ENCODE data around the gene NDOR1.

Gene NDOR1

GRCh38 chr9:137227853-137228505 lies 22.5 kb downstream of the NDOR1 start:
- H3K4me3 ChIP-seq (replicated peaks; ENCODE audit: insufficient read depth, low read length): no peak overlapping the region
- TF ChIP-seq CTCF (IDR thresholded peaks at IDR 0.05; ENCODE audit: insufficient read depth, low read length) (no peak), SPI1 (IDR thresholded peaks at IDR 0.05; ENCODE audit: borderline replicate concordance, low read depth) (no peak), GABPA (IDR thresholded peaks at IDR 0.05; ENCODE audit: low read depth) (no peak), POLR2AphosphoS5 (IDR thresholded peaks at IDR 0.05; ENCODE audit: low read depth) (no peak)
- TF ChIP-seq, protein P1, sequence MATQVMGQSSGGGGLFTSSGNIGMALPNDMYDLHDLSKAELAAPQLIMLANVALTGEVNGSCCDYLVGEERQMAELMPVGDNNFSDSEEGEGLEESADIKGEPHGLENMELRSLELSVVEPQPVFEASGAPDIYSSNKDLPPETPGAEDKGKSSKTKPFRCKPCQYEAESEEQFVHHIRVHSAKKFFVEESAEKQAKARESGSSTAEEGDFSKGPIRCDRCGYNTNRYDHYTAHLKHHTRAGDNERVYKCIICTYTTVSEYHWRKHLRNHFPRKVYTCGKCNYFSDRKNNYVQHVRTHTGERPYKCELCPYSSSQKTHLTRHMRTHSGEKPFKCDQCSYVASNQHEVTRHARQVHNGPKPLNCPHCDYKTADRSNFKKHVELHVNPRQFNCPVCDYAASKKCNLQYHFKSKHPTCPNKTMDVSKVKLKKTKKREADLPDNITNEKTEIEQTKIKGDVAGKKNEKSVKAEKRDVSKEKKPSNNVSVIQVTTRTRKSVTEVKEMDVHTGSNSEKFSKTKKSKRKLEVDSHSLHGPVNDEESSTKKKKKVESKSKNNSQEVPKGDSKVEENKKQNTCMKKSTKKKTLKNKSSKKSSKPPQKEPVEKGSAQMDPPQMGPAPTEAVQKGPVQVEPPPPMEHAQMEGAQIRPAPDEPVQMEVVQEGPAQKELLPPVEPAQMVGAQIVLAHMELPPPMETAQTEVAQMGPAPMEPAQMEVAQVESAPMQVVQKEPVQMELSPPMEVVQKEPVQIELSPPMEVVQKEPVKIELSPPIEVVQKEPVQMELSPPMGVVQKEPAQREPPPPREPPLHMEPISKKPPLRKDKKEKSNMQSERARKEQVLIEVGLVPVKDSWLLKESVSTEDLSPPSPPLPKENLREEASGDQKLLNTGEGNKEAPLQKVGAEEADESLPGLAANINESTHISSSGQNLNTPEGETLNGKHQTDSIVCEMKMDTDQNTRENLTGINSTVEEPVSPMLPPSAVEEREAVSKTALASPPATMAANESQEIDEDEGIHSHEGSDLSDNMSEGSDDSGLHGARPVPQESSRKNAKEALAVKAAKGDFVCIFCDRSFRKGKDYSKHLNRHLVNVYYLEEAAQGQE (IDR thresholded peaks at IDR 0.05; ENCODE audit: insufficient replicate concordance, low read depth): no peak

DNA sequence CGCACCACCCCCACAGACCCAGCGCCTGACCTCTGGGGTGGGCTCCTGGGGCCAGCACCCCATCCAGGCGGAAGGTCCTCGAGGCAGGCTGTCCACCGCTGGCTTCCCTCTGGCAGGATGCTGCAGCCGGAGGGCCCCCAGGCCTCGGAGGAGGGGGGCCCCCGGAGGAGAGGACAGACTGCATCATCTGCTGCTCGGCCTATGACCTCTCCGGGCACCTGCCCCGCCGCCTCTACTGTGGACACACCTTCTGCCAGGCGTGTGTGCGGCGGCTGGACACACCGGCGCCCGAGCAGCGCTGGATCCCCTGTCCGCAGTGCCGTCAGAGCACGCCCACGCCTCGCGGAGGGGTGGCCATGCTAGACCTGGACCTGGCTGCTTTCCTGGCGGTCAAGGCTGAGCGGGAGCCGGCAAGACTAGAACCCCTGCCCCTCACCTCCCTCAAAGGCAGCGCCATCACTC lies 23.0 kb downstream of the NDOR1 start:
- no peak overlapping the region for H3K27ac ChIP-seq (replicated peaks)
- TF ChIP-seq CTCF (IDR thresholded peaks at IDR 0.05; ENCODE audit: insufficient read depth, low read length) (no peak), SPI1 (IDR thresholded peaks at IDR 0.05; ENCODE audit: borderline replicate concordance, low read depth) (no peak), GABPA (IDR thresholded peaks at IDR 0.05; ENCODE audit: low read depth) (no peak), POLR2AphosphoS5 (IDR thresholded peaks at IDR 0.05; ENCODE audit: low read depth) (no peak)
- TF ChIP-seq, protein P1 (IDR thresholded peaks at IDR 0.05; ENCODE audit: insufficient replicate concordance, low read depth): no peak
- DNase-seq (ENCODE audit: low read depth in 1 of 2, low spot score in 1 of 2): no peak
- no peak overlapping the region for H3K4me3 ChIP-seq (replicated peaks; ENCODE audit: insufficient read depth, low read length)
- peaks cover 6% of the 10 kb centered on the region for H3K27me3 ChIP-seq (ENCODE audit: insufficient read depth, poor library complexity, severe bottlenecking)

More at GRCh38 chr9:137227853-137228505, 22.5 kb downstream of the NDOR1 start:
- Histone ChIP-seq H3K27ac (replicated peaks) (no peak overlapping the region), H3K27me3 (ENCODE audit: insufficient read depth, poor library complexity, severe bottlenecking) (peaks cover 2% of the 10 kb centered on the region)
- DNase-seq (ENCODE audit: low read depth in 1 of 2, low spot score in 1 of 2): no peak

DNA sequence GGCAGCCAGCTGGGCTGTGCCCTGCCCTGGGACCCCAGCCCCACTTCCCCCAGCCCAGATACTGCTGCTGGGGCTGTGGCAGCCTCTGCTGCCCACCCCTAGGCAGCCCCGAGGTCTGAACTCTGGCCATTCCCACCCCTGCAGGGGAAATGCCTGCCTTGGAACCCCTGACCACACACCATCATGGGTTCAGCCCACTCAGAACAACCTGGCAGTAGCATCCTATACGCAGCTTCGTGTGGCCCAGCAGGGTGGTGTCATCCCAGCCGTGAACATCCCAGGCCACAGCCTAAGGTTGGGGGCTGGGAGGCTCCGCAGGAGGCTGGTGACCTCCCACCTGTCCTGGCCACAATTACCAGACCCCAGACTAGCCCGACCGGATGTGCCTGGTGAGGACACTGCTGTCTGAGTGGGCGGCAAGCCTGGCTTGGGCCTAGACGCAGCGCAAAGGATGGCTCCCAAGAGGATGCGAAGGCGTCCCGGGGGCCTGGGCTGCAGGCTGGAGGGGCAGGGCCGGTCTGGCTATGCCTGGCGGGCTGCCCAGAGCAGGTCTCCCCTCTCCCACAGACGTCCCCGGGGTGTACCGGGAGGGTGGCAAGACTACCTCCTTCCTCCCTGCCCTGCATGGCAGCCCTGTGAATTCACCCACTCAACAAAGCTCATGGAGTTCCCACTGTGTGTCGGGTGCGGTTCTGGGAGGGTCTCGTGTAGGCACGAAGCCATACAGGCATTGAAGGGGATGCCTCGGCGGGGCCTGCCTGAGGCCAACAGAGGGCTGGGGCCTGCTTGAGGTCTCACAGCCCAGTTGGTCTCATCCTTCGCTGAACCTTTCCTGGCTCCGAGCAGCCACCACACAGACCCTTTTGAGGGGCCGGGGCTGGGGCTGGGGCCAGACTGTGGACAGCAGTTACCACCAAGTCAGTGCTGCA lies 23.7 kb downstream of the NDOR1 start:
- TF ChIP-seq, protein P1 (IDR thresholded peaks at IDR 0.05; ENCODE audit: insufficient replicate concordance, low read depth): no peak
- TF ChIP-seq SPI1 (IDR thresholded peaks at IDR 0.05; ENCODE audit: borderline replicate concordance, low read depth) (no peak), CTCF (IDR thresholded peaks at IDR 0.05; ENCODE audit: insufficient read depth, low read length) (no peak), POLR2AphosphoS5 (IDR thresholded peaks at IDR 0.05; ENCODE audit: low read depth) (no peak), GABPA (IDR thresholded peaks at IDR 0.05; ENCODE audit: low read depth) (no peak)
- Histone ChIP-seq H3K27ac (replicated peaks) (no peak overlapping the region), H3K4me3 (replicated peaks; ENCODE audit: insufficient read depth, low read length) (no peak overlapping the region), H3K27me3 (ENCODE audit: insufficient read depth, poor library complexity, severe bottlenecking) (peaks cover 8% of the 10 kb centered on the region)
- DNase-seq (ENCODE audit: low read depth in 1 of 2, low spot score in 1 of 2): no peak

Measured in HL-60 (cell line).